Choroid plexus epithelial cell (primary cell): ENCODE measurements around the gene MAMSTR.
"Not testable (repeated sequence)": the region's sequence is repeated elsewhere in the genome, so short reads cannot be mapped to it uniquely, and the experiment has no call there.

Experiments
- DNase-seq: peaks from one replicate; pipeline ENCODE4 v3.0.0-alpha.2; 2010; ENCODE audit warnings: low read depth
- H3K4me3 ChIP-seq: 2 replicates; pipeline ENCODE4 v1.5.1; 2011; ENCODE audit warnings: low read depth, mild to moderate bottlenecking, control low read depth, low read length, moderate library complexity
- TF ChIP-seq, protein P1 (sequence below): conservative IDR thresholded peaks from 2 replicates; pipeline ENCODE4 v1.5.1; 2011; ENCODE audit warnings: low read depth, mild to moderate bottlenecking, control low read depth, inconsistent platforms, low read length, moderate library complexity

Gene MAMSTR

DNA sequence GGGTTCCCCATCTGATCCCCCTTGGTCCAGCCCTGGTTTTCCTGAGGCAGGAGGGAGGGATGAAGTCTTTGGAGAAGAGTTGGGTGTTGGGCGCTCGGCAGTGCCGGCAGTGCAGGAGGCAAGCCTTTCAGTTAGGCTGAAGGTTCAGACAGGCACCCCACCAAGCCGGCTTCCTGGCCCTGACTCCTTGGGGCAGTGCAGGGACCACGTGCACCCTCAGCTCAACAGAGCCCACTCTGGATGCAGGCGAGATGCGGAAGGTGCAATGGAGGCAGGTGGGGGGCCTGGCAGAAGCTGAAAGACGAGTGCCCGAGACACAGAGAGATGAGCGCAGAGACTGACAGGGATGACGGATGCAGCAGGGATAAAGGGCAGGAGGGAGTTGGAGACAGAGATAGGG lies 11.1 kb downstream of the MAMSTR start:
- TF ChIP-seq, protein P1, sequence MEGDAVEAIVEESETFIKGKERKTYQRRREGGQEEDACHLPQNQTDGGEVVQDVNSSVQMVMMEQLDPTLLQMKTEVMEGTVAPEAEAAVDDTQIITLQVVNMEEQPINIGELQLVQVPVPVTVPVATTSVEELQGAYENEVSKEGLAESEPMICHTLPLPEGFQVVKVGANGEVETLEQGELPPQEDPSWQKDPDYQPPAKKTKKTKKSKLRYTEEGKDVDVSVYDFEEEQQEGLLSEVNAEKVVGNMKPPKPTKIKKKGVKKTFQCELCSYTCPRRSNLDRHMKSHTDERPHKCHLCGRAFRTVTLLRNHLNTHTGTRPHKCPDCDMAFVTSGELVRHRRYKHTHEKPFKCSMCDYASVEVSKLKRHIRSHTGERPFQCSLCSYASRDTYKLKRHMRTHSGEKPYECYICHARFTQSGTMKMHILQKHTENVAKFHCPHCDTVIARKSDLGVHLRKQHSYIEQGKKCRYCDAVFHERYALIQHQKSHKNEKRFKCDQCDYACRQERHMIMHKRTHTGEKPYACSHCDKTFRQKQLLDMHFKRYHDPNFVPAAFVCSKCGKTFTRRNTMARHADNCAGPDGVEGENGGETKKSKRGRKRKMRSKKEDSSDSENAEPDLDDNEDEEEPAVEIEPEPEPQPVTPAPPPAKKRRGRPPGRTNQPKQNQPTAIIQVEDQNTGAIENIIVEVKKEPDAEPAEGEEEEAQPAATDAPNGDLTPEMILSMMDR, result no peak
- H3K4me3 ChIP-seq, result no peak overlapping the region
- no peak for DNase-seq

DNA sequence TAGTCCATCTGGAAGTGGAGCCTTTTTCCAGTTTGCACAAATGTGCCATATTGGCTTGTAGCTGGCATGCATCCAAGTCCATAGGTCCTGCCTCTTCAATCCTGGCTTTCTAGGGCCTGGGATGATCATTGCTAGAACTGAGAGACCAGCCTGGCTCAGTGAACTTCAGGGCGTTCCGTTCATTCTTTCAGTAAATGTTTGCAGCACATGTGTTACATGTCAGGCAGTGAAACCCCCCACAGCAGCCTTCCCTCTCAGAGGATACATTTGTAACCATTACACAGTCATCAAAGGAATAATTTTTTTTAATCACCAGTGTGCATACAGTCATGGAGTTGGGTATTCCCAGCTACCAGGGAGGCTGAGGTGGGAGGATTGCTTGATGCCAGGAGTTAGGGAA lies 14.1 kb downstream of the MAMSTR start:
- TF ChIP-seq, protein P1, result no peak
- H3K4me3 ChIP-seq, result no peak overlapping the region
- no peak for DNase-seq

DNA sequence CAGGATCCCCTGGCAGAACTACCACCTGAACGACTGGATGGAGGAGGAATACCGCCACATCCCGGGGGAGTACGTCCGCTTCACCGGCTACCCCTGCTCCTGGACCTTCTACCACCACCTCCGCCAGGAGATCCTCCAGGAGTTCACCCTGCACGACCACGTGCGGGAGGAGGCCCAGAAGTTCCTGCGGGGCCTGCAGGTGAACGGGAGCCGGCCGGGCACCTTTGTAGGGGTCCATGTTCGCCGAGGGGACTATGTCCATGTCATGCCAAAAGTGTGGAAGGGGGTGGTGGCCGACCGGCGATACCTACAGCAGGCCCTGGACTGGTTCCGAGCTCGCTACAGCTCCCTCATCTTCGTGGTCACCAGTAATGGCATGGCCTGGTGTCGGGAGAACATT lies 16.2 kb downstream of the MAMSTR start:
- TF ChIP-seq, protein P1, result no peak
- H3K4me3 ChIP-seq, result no peak overlapping the region
- no peak for DNase-seq

DNA sequence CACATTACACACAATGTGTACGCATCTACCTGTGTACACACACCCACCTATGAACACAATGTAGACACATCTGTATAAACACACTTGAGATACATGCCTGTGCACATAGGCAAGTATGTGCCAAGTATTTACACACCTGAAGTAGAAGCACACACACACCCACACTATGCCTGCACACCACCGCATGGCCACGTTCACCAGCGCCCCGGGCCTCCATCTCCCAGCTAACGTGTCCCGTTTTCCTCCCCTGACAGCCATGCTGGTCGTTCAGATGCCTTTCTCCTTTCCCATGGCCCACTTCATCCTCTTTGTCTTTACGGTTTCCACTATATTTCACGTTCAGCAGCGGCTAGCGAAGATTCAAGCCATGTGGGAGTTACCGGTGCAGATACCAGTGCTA lies 16.8 kb downstream of the MAMSTR start:
- DNase-seq, result no peak
- TF ChIP-seq, protein P1, result no peak

DNA sequence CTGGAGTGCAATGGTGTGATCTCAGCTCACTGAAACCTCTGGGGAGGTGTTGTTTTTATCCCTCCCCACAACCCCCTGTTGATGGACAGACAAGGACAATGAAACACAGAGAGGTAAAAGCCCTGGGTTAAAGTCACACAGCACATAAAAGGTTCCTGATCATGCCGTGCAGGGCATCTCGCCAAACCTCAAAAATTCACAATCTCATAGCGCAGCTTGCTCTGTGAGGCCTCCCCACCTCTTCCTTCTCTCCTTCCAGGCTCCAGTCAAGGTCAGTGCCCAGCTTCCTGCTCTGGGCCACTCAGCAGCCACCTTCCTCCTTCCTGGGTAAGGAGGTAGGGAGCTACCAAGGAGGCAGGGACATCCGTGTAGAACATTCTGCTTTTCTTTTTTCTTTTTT lies 21.5 kb downstream of the MAMSTR start:
- H3K4me3 ChIP-seq, result no peak overlapping the region
- peak; percentile 82 for DNase-seq
- TF ChIP-seq, protein P1, result no peak

More for the DNA sequence above, 16.8 kb downstream of the MAMSTR start:
- no peak overlapping the region for H3K4me3 ChIP-seq

DNA sequence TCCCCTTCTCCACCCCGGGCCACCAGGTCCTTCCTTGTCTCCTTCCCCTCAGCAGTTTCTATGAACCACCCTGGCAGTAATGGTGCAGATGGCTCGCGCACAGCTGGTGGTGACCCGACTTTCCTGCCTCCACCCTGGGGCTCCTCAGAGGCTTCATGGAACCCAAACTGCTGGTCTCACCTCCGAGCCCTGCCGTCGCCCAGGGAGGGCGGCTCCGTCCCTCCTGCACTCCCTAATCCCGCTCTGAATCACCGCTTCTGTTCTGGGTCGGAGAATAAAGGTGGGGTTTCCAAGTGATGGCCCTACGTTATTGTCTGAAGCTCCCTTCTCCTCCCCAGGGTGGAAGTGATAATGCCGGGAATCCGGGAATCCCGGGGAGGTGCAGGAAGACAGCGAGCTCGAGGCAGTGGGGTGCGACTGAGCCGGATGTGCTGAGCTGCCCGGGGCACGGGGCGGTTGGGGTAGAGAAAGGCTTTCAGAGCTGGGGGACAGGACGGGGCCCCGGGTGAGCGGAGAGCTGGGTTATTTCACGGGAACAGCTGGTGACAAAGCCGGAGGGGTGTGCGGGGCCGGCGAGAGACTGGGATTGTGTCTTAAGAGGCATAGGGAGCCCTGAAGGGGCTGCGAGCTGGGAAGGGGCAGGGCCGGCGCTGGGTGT lies 23.0 kb downstream of the MAMSTR start:
- H3K4me3 ChIP-seq, result no peak overlapping the region
- no peak for DNase-seq
- TF ChIP-seq, protein P1, result no peak

DNA sequence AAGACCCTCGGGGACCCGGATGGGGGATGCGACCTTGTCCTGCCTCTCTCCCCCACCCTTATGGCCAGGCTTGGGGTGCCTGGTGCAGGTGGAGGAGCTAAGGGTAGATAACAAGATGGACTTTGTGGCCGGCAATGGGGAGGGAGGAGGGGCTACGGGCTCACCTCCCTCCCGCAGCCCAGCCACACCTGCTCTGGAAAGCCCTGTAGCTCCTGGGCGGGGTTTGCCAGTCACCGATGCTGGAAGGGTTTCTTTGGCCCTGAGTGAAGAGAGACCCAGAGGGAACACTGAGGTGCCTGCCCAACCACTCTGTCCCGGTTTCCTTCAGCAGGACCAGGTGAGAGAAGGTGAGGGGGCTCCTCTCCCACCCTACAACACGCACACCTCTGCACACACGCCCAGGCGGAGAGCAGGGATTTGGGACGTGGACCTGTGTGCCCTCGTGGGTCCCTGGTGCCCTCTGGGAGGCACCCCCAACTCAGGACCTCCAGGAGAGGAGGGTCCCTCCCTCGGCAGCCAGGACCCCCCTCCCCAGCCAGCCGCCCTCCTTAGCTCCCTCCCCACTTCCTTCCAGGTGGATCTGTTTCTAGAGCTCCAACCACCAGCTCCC lies 23.7 kb downstream of the MAMSTR start, which contains the start of gene FUT2:
Gene FUT2 (plus strand): TSS at position 229 of the 610 bp plus-strand sequence. CDS start 6,986 bp downstream, outside the sequence.
- DNase-seq, result no peak
- TF ChIP-seq, protein P1, result no peak
- H3K4me3 ChIP-seq, result no peak within 1 kb of the TSS

DNA sequence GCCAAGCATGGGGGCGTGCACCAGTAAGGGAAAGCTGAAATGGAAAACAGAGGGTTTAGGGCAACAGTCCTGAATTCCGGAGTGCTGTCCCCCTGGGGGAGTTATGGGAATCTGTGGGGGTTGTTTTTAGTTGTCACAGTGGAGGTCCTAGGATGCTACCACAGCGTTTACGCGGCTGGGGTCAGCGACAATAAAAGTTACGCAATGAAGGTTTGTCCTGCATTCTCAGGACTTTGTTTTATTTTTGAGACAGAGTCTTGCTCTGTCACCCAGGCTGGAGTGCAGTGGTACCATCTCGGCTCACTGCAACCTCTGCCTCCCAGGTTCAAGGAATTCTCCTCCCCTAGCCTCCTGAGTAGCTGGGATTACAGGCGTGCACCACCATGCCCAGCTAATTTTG lies 25.9 kb downstream of the MAMSTR start:
- H3K4me3 ChIP-seq, DNase-seq: not testable (repeated sequence)
